Measurements from ENCODE around the gene HNRNPH1. TPM values are rescaled to one million over a fixed set of nuclear protein-coding genes. Genes with fewer than 3 reads are reported as not detected.

The HNRNPH1 gene
- total and polyA plus RNA-seq, 2 of the 13 experiments (the other 11 are each of a cell fraction or from before 2014, with no cell fraction given) = 382 to 1,064 TPM

- TF ChIP-seq NR2C2 (CRISPR knock-in tag; IDR thresholded peaks at IDR 0.05; ENCODE audit: borderline replicate concordance) (peak; percentile 47; the same call in 1 of the 2 replicates), RXRA (CRISPR knock-in tag; IDR thresholded peaks at IDR 0.05) (0 out of 2 replicates have a peak, but pooled peaks have one; percentile 38), SMAD1 (CRISPR knock-in tag; IDR thresholded peaks at IDR 0.05; ENCODE audit: borderline replicate concordance, low read depth) (peak; percentile 78; the same call in 1 of the 2 replicates), PPARG (CRISPR knock-in tag; conservative IDR thresholded peaks at IDR 0.05) (0 out of 2 replicates have a peak, but pooled peaks have one; percentile 13), ZBTB4 (CRISPR knock-in tag; IDR thresholded peaks at IDR 0.05; ENCODE audit: borderline replicate concordance) (0 out of 2 replicates have a peak, but pooled peaks have one; percentile 33), ZNF598 (CRISPR knock-in tag; IDR thresholded peaks at IDR 0.05; ENCODE audit: borderline replicate concordance) (peak; percentile 46; the same call in 1 of the 2 replicates), BCL3 (CRISPR knock-in tag; IDR thresholded peaks at IDR 0.05) (peak; percentile 80; the same call in 1 of the 2 replicates), HDAC1 (CRISPR knock-in tag; IDR thresholded peaks at IDR 0.05) (peak; percentile 58), ARID4A (CRISPR knock-in tag; IDR thresholded peaks at IDR 0.05; ENCODE audit: borderline replicate concordance) (peak; percentile 55; the same call in 1 of the 2 replicates), ZFY (CRISPR knock-in tag; IDR thresholded peaks at IDR 0.05) (peak; percentile 82), AHR (CRISPR knock-in tag; IDR thresholded peaks at IDR 0.05) (0 out of 2 replicates have a peak, but pooled peaks have one; percentile 31), ZIK1 (CRISPR knock-in tag; IDR thresholded peaks at IDR 0.05; ENCODE audit: borderline replicate concordance, low read depth) (no peak; the same call in 1 of the 2 replicates)
Observed at GRCh38 chr5:179623906-179624741, 653 bp upstream of the HNRNPH1 start (continued).

Measured in HepG2 (cell line).